ENCODE measurements around the gene SLC35A3.

SLC35A3 gene

DNA sequence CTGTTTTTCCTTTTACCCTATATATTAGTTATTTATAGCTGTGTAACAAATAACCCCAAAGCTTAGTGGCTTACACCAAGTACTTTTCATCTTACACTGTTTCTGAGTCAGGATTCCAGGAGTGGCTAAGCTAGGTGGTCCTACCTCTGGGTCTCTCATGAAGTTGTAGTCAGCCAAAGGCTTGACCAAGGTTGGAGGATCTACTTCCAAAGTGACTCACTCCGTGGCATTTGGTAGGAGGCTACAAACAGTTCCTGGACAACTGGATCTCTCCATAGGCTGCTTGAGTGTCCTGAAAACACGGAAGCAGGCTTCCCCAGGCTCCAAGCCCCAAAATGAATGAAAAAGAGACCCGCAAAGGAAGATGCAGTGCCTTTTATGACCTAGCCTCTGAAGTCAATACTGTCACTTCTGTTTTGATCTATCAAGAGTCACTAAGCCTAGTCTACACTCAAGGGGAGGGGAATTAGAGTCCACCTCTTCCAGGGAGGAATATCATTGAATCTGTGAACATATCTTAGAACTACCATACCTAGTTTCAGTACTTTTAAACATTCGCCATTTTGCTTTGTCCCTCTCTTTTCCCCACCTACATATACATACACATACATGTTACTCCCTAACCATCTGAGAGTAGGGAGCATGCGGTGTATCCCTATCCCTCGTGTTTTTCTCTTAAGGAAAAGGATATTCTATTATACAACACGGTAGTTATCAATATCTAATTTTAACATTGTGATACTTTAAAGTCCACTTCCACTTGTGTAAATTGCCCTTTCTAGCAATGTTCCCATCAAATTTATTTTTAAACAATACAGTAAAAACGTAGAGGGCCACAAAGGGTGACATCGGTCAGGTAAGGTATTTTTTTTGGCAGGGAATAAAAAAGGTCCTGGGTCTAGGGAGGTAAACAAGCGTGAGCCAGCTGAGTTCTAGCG, 67.2 kb downstream of the SLC35A3 start:
- Histone ChIP-seq H3K4me1 (ENCODE audit: insufficient read depth, poor library complexity, severe bottlenecking) (peaks cover 18% of the 10 kb centered on the region), H3K9me3 (ENCODE audit: severe bottlenecking) (no peaks in the 10 kb centered on the region), H3K36me3 (ENCODE audit: low read depth) (peaks cover 11% of the 10 kb centered on the region; the same call in 1 of the 2 replicates), H3K27me3 (ENCODE audit: insufficient read depth, poor library complexity, severe bottlenecking) (no peaks in the 10 kb centered on the region), H3K4me3 (ENCODE audit: severe bottlenecking) (peak overlapping the region; percentile 64), H3K27ac (ENCODE audit: poor library complexity, severe bottlenecking) (peak overlapping the region; percentile 81)
- TF ChIP-seq, protein P1, sequence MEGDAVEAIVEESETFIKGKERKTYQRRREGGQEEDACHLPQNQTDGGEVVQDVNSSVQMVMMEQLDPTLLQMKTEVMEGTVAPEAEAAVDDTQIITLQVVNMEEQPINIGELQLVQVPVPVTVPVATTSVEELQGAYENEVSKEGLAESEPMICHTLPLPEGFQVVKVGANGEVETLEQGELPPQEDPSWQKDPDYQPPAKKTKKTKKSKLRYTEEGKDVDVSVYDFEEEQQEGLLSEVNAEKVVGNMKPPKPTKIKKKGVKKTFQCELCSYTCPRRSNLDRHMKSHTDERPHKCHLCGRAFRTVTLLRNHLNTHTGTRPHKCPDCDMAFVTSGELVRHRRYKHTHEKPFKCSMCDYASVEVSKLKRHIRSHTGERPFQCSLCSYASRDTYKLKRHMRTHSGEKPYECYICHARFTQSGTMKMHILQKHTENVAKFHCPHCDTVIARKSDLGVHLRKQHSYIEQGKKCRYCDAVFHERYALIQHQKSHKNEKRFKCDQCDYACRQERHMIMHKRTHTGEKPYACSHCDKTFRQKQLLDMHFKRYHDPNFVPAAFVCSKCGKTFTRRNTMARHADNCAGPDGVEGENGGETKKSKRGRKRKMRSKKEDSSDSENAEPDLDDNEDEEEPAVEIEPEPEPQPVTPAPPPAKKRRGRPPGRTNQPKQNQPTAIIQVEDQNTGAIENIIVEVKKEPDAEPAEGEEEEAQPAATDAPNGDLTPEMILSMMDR (IDR thresholded peaks at IDR 0.05; ENCODE audit: poor library complexity, severe bottlenecking) = no peak
- ATAC-seq (ENCODE audit: low read depth) (peak; percentile 28; the same call in 2 of the 3 replicates), DNase-seq (ENCODE audit: low spot score) (no peak)

DNA sequence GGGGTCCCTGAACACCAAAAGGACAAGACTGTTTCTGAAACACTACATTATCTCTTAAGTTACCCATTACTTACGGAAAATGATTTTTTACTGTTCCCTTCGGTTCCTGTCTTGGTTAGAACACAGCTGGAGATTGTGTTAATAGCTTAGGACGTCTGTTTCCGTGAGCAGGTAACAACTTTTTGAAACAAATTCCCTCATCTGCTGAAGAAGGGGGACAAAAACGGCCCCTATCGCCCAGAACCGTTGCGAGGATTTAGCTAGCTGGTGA, 67.8 kb downstream of the SLC35A3 start:
- H3K27me3 ChIP-seq (ENCODE audit: insufficient read depth, poor library complexity, severe bottlenecking) = no peaks in the 10 kb centered on the region
- TF ChIP-seq, protein P1 (IDR thresholded peaks at IDR 0.05; ENCODE audit: poor library complexity, severe bottlenecking) = no peak
- no peak for ATAC-seq (ENCODE audit: low read depth)
- no peaks in the 10 kb centered on the region for H3K9me3 ChIP-seq (ENCODE audit: severe bottlenecking)
- peaks cover 11% of the 10 kb centered on the region; the same call in 1 of the 2 replicates for H3K36me3 ChIP-seq (ENCODE audit: low read depth)
- H3K4me1 ChIP-seq (ENCODE audit: insufficient read depth, poor library complexity, severe bottlenecking) = peaks cover 18% of the 10 kb centered on the region
- DNase-seq (ENCODE audit: low spot score) = no peak
- H3K27ac ChIP-seq (ENCODE audit: poor library complexity, severe bottlenecking) = peak overlapping the region; percentile 81
- H3K4me3 ChIP-seq (ENCODE audit: severe bottlenecking) = peak overlapping the region; percentile 64

DNA sequence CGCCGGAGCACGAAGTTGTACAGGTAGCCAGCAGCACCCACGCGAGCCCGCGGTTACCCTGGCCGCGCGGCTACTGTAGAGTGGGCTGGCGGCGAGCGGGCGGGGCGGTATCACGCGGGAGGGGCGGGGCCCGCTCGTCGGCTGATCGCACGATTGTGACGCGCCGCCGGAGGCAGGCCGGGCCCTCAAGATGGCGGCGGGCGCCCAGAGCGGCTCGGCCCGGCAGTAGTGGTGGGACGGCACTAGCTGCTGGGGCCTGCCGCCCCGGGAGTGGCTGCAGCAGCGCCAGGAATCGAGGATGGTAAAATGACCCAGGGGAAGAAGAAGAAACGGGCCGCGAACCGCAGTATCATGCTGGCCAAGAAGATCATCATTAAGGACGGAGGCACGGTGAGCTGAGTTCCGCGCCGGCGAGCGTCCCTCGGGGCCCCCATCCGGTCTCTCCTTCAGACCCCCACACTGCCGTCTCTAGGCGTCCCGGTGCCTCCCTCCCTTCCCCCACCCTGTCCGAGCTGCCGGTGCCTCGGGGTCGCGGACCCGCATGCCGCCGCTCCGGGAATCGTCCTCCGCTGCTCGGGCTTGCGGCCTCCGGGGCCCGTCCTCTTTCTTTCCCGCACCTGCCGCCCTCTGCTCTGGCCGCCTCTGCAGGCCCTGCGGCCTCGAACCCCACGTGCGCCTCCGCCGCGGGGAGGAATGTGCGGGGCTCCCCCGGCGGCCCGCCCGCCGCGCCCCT, 68.3 kb downstream of the SLC35A3 start:
- Histone ChIP-seq H3K36me3 (ENCODE audit: low read depth) (peaks cover 11% of the 10 kb centered on the region), H3K27me3 (ENCODE audit: insufficient read depth, poor library complexity, severe bottlenecking) (no peaks in the 10 kb centered on the region), H3K4me1 (ENCODE audit: insufficient read depth, poor library complexity, severe bottlenecking) (peaks cover 18% of the 10 kb centered on the region), H3K27ac (ENCODE audit: poor library complexity, severe bottlenecking) (peak overlapping the region; percentile 81), H3K9me3 (ENCODE audit: severe bottlenecking) (no peaks in the 10 kb centered on the region), H3K4me3 (ENCODE audit: severe bottlenecking) (peak overlapping the region; percentile 64)
- TF ChIP-seq, protein P1 (IDR thresholded peaks at IDR 0.05; ENCODE audit: poor library complexity, severe bottlenecking) = no peak
- ATAC-seq (ENCODE audit: low read depth) (peak; percentile 88), DNase-seq (ENCODE audit: low spot score) (peak; percentile 87)

DNA sequence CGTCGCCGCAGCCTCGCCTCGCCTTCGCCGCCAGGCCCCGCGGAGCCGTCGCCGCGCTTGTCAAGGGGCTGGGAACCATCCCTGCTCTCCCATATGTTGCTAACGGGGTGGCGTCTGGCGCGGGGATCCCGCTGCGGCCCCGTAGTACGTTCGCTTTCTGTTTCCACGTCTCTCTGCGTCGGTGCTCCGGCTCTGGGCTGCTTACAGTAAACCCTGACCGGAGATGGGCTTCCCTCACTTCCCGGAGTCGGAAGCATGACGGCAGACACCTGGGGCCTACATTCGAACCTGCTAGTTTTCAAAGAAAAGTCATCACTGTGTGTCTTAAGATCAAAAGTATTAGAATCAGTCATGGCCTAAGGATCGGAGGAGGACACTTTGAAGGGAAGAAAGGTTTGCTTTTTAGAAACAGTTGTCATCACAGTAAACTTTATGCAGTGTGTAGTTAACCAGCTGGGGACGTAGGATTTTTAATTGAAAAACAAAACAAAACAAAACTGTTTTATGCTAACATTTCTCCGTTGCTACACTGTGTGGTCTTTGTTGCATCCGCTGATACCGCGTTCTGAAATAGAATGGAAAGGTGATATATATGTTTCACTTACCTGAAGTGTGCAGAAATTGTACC, 69.0 kb downstream of the SLC35A3 start:
- DNase-seq (ENCODE audit: low spot score) = peak; percentile 55
- TF ChIP-seq, protein P1 (IDR thresholded peaks at IDR 0.05; ENCODE audit: poor library complexity, severe bottlenecking) = no peak
- Histone ChIP-seq H3K9me3 (ENCODE audit: severe bottlenecking) (no peaks in the 10 kb centered on the region), H3K4me3 (ENCODE audit: severe bottlenecking) (peak overlapping the region; percentile 64), H3K4me1 (ENCODE audit: insufficient read depth, poor library complexity, severe bottlenecking) (peaks cover 18% of the 10 kb centered on the region), H3K27ac (ENCODE audit: poor library complexity, severe bottlenecking) (peak overlapping the region; percentile 81), H3K27me3 (ENCODE audit: insufficient read depth, poor library complexity, severe bottlenecking) (no peaks in the 10 kb centered on the region), H3K36me3 (ENCODE audit: low read depth) (peaks cover 17% of the 10 kb centered on the region)
- peak; percentile 41 for ATAC-seq (ENCODE audit: low read depth)

Measured in RWPE2 (cell line).